WERI-Rb-1 (cell line): Measurements from ENCODE around the gene PLCD4.
A peak's percentile ranks its signal among the peaks of the same experiment; 100 is the strongest.

ENCODE experiments used
- DNase-seq: peaks from one replicate; pipeline ENCODE4 v3.0.0-alpha.2; 2020
- H3K27ac ChIP-seq: fragments of 250-450 bp; sonication (Bioruptor Pico); 2 replicates; pipeline ENCODE4 v1.5.1; 2020; ENCODE audit warnings: mild to moderate bottlenecking, moderate library complexity
- H3K27me3 ChIP-seq: fragments of 250-450 bp; sonication (Bioruptor Pico); 2 replicates; pipeline ENCODE4 v1.5.1; 2021; ENCODE audit warnings: mild to moderate bottlenecking, low read depth, moderate library complexity; ENCODE audit not compliant: insufficient read depth, severe bottlenecking
- H3K36me3 ChIP-seq: fragments of 250-450 bp; sonication (Bioruptor Pico); 2 replicates; pipeline ENCODE4 v1.5.1; 2020; ENCODE audit warnings: mild to moderate bottlenecking, moderate library complexity
- H3K4me3 ChIP-seq: 2 replicates; pipeline ENCODE4 v1.5.1; 2011; ENCODE audit warnings: low read depth, mild to moderate bottlenecking, control low read depth, low read length
- H3K9me3 ChIP-seq: fragments of 250-450 bp; sonication (Bioruptor Pico); 2 replicates; pipeline ENCODE4 v1.5.1; 2021; ENCODE audit warnings: mild to moderate bottlenecking, moderate library complexity; ENCODE audit not compliant: severe bottlenecking
- TF ChIP-seq, protein P1 (sequence below): IDR thresholded peaks from 2 replicates; pipeline ENCODE4 v1.5.1; 2011; ENCODE audit warnings: low read depth, mild to moderate bottlenecking, control low read depth, inconsistent platforms, low read length

PLCD4 gene

DNA sequence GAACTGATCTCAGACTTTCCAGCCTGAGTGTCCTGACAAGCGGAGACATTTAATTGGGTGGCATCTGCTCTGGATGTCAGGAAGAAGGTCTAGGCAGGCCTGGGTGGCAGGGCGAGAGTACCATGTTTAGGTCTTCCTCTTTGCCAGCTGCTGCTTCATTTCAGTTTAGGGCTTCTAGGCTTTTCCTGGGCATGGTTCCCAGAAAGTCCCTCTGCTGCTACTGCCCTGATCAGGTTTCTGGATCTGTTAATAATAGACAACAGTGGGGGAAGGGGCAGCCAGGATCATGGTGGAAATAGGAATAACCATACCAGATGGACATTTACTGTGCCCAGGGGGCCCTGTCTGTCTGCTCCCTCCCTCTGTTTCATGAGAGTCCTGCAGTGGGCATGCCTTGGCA lies 2.3 kb upstream of the PLCD4 start:
- Histone ChIP-seq H3K9me3 (no peaks in the 10 kb centered on the region), H3K4me3 (no peak overlapping the region), H3K27me3 (no peaks in the 10 kb centered on the region), H3K27ac (no peak overlapping the region), H3K36me3 (no peaks in the 10 kb centered on the region)
- no peak for DNase-seq
- TF ChIP-seq, protein P1, sequence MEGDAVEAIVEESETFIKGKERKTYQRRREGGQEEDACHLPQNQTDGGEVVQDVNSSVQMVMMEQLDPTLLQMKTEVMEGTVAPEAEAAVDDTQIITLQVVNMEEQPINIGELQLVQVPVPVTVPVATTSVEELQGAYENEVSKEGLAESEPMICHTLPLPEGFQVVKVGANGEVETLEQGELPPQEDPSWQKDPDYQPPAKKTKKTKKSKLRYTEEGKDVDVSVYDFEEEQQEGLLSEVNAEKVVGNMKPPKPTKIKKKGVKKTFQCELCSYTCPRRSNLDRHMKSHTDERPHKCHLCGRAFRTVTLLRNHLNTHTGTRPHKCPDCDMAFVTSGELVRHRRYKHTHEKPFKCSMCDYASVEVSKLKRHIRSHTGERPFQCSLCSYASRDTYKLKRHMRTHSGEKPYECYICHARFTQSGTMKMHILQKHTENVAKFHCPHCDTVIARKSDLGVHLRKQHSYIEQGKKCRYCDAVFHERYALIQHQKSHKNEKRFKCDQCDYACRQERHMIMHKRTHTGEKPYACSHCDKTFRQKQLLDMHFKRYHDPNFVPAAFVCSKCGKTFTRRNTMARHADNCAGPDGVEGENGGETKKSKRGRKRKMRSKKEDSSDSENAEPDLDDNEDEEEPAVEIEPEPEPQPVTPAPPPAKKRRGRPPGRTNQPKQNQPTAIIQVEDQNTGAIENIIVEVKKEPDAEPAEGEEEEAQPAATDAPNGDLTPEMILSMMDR: no peak

DNA sequence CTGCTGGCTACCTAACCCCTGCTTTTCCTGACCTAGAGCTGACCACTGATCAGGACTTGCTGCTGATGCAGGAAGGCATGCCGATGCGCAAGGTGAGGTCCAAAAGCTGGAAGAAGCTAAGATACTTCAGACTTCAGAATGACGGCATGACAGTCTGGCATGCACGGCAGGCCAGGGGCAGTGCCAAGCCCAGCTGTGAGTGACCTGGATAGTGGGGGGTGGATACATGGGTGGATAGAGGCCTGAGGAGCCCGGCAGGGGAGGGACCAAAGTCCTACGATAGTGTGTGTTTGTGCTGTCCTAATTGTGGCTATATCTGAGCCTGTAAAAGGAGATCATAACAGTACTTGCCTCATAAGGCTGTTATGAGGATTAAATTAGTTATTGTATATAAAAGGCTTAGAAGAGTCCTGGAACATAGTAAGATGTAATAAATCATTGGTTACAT lies 8.2 kb downstream of the PLCD4 start:
- no peak overlapping the region for H3K4me3 ChIP-seq
- H3K27me3 ChIP-seq: no peaks in the 10 kb centered on the region
- no peaks in the 10 kb centered on the region for H3K9me3 ChIP-seq
- no peak overlapping the region for H3K27ac ChIP-seq
- TF ChIP-seq, protein P1: no peak
- H3K36me3 ChIP-seq: no peaks in the 10 kb centered on the region
- no peak for DNase-seq

DNA sequence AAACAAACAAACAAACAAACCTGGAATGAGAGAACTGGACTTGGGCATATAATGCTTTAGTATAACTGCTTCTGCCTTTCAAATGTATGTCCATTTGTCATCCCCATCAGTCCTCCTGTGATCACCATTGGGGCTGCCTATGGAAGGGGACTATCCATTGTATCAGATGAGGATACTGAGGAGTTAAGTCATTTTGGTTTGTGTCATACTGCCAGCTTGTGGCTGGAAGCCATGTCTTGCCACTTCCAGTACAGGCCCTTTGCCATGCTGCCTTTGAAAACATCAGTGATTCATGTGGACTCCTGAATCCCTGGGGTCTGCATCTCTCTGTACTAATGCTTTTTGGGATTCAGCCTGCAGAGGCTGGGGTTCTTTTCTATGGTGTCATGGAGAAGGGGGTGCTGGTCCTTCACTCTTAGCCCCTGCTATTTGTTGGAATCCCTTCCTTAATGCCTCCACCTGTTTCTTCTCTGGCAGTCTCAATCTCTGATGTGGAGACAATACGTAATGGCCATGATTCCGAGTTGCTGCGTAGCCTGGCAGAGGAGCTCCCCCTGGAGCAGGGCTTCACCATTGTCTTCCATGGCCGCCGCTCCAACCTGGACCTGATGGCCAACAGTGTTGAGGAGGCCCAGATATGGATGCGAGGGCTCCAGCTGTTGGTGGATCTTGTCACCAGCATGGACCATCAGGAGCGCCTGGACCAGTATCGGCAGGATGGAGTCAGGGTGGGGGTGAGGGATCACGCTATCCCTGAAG lies 10.6 kb downstream of the PLCD4 start:
- DNase-seq: peak; percentile 31
- no peaks in the 10 kb centered on the region for H3K27me3 ChIP-seq
- H3K36me3 ChIP-seq: peaks cover 4% of the 10 kb centered on the region
- H3K9me3 ChIP-seq: no peaks in the 10 kb centered on the region
- H3K27ac ChIP-seq: no peak overlapping the region
- TF ChIP-seq, protein P1: peak; percentile 73
- no peak overlapping the region for H3K4me3 ChIP-seq

DNA sequence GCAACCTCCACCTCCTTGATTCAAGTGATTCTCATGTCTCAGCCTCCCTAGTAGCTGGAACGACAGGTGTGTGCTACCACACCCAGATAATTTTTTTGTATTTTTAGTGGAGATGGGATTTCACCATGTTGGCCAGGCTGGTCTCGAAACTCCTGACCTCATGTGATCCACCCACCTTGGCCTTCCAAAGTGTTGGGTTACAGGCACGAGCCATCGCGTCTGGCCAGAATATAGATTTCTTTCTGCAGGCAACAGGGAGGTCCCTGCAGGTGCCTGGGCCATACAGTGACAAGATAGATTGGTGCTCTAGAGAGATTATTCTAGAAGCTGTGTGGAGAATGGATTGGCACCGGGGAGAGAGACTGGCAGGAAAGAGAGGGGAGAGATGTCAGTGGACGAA lies 13.3 kb downstream of the PLCD4 start:
- Histone ChIP-seq H3K36me3 (peaks cover 7% of the 10 kb centered on the region), H3K27ac (no peak overlapping the region), H3K4me3 (no peak overlapping the region), H3K27me3 (no peaks in the 10 kb centered on the region), H3K9me3 (no peaks in the 10 kb centered on the region)
- no peak for DNase-seq
- TF ChIP-seq, protein P1: no peak

DNA sequence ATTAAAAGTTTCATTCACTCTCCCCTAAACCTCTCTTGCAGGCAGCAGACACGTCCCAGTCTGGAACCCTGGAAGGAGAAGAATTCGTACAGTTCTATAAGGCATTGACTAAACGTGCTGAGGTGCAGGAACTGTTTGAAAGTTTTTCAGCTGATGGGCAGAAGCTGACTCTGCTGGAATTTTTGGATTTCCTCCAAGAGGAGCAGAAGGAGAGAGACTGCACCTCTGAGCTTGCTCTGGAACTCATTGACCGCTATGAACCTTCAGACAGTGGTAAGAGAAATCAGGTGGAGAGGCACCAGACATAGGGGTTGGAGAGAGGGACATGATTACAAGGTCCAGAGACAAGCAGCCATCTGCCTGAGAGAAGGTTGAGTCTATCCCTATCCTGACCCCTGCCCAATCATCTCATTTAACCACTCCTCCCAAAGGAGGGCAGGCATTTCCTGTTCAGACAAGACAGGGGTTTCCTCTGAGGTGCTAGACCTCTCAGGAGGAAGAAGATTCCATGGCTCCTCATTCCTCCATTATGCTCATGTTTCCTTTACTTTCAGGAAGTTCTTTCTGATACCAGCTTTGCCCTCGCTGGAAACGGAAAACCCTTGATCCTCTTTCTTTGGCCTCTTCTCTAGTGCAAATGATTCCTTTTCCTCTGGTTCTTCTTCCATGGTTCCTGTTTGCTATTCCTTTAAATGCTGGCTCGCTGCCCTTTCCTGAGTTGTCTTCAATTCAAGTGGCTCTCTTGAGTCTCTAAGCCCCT lies 15.1 kb downstream of the PLCD4 start:
- Histone ChIP-seq H3K27ac (no peak overlapping the region), H3K27me3 (no peaks in the 10 kb centered on the region), H3K4me3 (no peak overlapping the region), H3K9me3 (no peaks in the 10 kb centered on the region), H3K36me3 (peaks cover 7% of the 10 kb centered on the region)
- TF ChIP-seq, protein P1: no peak
- DNase-seq: no peak
